Fibroblast of lung (primary cell): Measurements from ENCODE around the gene APPL2. TPM values are rescaled to one million over a fixed set of nuclear protein-coding genes. Genes with fewer than 3 reads are reported as not detected.

Experiments
- DNase-seq, 2 donors: peaks; one replicate each; pipeline versions ENCODE4 v3.0.0 to v3.0.0-alpha.2; 2010; ENCODE audit warnings: low read depth in 2 of 2
- H2AFZ ChIP-seq: 2 replicates; pipeline ENCODE4 v1.5.1; 2012; ENCODE audit warnings: low read length, control low read depth, inconsistent platforms
- H3K27ac ChIP-seq: 2 replicates; pipeline ENCODE4 v1.5.1; 2011; ENCODE audit warnings: low read length, control low read depth; ENCODE audit not compliant: insufficient read depth
- H3K27me3 ChIP-seq: 2 replicates; pipeline ENCODE4 v1.5.1; 2011; ENCODE audit warnings: mild to moderate bottlenecking, low read length; ENCODE audit not compliant: control insufficient read depth, insufficient read depth
- H3K36me3 ChIP-seq: 2 replicates; pipeline ENCODE4 v1.5.1; 2011; ENCODE audit warnings: low read length; ENCODE audit not compliant: control insufficient read depth, insufficient read depth
- H3K4me1 ChIP-seq: 2 replicates; pipeline ENCODE4 v1.5.1; 2011; ENCODE audit warnings: low read length; ENCODE audit not compliant: control insufficient read depth, insufficient read depth; ENCODE audit errors: extremely low read depth
- H3K4me2 ChIP-seq: 2 replicates; pipeline ENCODE4 v1.5.1; 2011; ENCODE audit warnings: low read length, control low read depth; ENCODE audit not compliant: insufficient read depth; ENCODE audit errors: extremely low read depth
- H3K4me3 ChIP-seq, 4 experiments: fragments of 200-600 bp in 1 of 4; sonication (generic) in 1 of 4; replicated peaks in 1 of 4; 2 replicates each; pipeline ENCODE4 v1.5.1; 2011 to 2016; ENCODE audit warnings: low read length in 4 of 4, low read depth in 3 of 4, mild to moderate bottlenecking in 3 of 4, control low read depth in 2 of 4, inconsistent platforms in 1 of 4, mixed read lengths in 1 of 4; ENCODE audit not compliant: insufficient read depth in 1 of 4; ENCODE audit errors: control extremely low read depth in 1 of 4
- H3K79me2 ChIP-seq: 2 replicates; pipeline ENCODE4 v1.5.1; 2012; ENCODE audit warnings: mild to moderate bottlenecking, low read length, inconsistent platforms; ENCODE audit not compliant: control insufficient read depth, insufficient read depth
- H3K9ac ChIP-seq: 2 replicates; pipeline ENCODE4 v1.5.1; 2011; ENCODE audit warnings: mild to moderate bottlenecking, low read length, control low read depth; ENCODE audit not compliant: insufficient read depth
- H3K9me3 ChIP-seq: 2 replicates; pipeline ENCODE4 v1.5.1; 2012; ENCODE audit warnings: low read depth, low read length; ENCODE audit not compliant: control insufficient read depth, insufficient read depth
- H4K20me1 ChIP-seq: 2 replicates; pipeline ENCODE4 v1.5.1; 2011; ENCODE audit warnings: low read length; ENCODE audit not compliant: control insufficient read depth, insufficient read depth; ENCODE audit errors: extremely low read depth
- EZH2 ChIP-seq: IDR thresholded peaks from 2 replicates; pipeline ENCODE4 v1.5.1; 2012; ENCODE audit warnings: low read length, control low read depth, mild to moderate bottlenecking; ENCODE audit errors: missing control alignments
- polyA plus RNA-seq, 2 donors: library from polyadenylated mRNA; depleted of rRNA in 1 of 2; stranded (reverse) in 1 of 2; unstranded in 1 of 2; fragments of >200 nt; gene quantifications; 2 replicates each; pipeline ENCODE4 v1.2.1, GENCODE V29; 2011 to 2012; ENCODE audit warnings: missing spikeins in 1 of 2
- total RNA-seq: library from RNA; depleted of rRNA; stranded (reverse); fragments of >200 nt; gene quantifications from 2 replicates; pipeline ENCODE4 v1.2.1, GENCODE V29; 2014
- TF ChIP-seq, protein P1 (sequence below), 2 donors: IDR thresholded peaks in 1 of 2; conservative IDR thresholded peaks in 1 of 2; 1 replicate in 1 of 2; 2 replicates in 1 of 2; pipeline ENCODE4 v1.5.1; 2011 to 2012; ENCODE audit warnings: low read length in 2 of 2, control low read depth in 1 of 2, inconsistent platforms in 1 of 2, low read depth in 1 of 2, mild to moderate bottlenecking in 1 of 2

Gene APPL2
- total and polyA plus RNA-seq, 2 donors (not counting 1 experiment from before 2014, with no cell fraction given) = 53.8 to 68.0 TPM

DNA sequence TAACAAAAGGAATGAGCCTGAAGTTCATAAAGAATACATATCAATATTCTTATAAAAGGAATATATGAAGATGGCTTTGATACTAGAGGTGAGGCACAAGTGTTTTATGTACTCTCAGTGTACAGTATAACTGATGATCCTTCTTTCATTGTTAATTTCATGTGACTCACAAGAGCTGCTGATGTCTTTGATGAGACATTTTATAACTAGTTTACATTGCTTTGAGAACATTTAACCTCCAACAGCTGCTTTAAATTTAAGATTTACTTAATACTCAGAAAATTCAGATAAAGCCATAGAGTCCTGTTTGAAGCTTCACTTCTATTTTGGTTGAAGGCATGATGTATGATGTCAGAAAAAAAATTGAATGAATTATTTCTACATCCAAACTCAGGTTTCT is 68.6 kb downstream of the APPL2 start:
- Histone ChIP-seq H3K4me1 (no peaks in the 10 kb centered on the region), H4K20me1 (no peaks in the 10 kb centered on the region), H2AFZ (no peak overlapping the region), H3K9ac (no peak overlapping the region), H3K36me3 (peaks cover 4% of the 10 kb centered on the region), H3K27ac (no peak overlapping the region), H3K27me3 (no peaks in the 10 kb centered on the region), H3K79me2 (no peaks in the 10 kb centered on the region), H3K4me3 (no peak overlapping the region), H3K9me3 (no peaks in the 10 kb centered on the region), H3K4me2 (no peak overlapping the region)
- TF ChIP-seq, protein P1, sequence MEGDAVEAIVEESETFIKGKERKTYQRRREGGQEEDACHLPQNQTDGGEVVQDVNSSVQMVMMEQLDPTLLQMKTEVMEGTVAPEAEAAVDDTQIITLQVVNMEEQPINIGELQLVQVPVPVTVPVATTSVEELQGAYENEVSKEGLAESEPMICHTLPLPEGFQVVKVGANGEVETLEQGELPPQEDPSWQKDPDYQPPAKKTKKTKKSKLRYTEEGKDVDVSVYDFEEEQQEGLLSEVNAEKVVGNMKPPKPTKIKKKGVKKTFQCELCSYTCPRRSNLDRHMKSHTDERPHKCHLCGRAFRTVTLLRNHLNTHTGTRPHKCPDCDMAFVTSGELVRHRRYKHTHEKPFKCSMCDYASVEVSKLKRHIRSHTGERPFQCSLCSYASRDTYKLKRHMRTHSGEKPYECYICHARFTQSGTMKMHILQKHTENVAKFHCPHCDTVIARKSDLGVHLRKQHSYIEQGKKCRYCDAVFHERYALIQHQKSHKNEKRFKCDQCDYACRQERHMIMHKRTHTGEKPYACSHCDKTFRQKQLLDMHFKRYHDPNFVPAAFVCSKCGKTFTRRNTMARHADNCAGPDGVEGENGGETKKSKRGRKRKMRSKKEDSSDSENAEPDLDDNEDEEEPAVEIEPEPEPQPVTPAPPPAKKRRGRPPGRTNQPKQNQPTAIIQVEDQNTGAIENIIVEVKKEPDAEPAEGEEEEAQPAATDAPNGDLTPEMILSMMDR (conservative IDR thresholded peaks at IDR 0.05 in 1 of 2, IDR thresholded peaks at IDR 0.05 in 1 of 2; ENCODE audit: low read depth in 1 of 2, low read length in 2 of 2) = no peak
- no peak for TF ChIP-seq EZH2
- peak in 1 of 2 donors; percentile 14 for DNase-seq

DNA sequence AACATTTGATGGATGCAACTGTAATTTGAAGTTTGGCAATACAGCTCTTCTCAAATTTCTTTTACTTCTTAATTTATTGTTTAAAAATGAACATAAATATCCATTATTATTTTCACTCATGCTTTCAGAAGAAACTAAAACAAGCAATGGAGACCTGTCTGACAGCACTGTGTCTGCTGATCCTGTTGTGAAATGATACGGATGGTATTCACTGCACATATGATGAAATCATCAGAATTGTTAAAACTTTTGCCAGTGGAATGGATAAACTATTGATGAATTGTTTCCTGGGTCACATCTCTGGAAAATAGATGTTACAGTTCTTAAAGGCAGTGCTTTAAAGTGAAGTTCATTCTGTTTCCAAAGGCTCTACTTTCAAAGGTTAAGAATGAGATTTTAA is 69.2 kb downstream of the APPL2 start:
- Histone ChIP-seq H2AFZ (no peak overlapping the region), H3K36me3 (peaks cover 4% of the 10 kb centered on the region), H3K9me3 (no peaks in the 10 kb centered on the region), H3K4me1 (no peaks in the 10 kb centered on the region), H4K20me1 (no peaks in the 10 kb centered on the region), H3K4me2 (no peak overlapping the region), H3K4me3 (no peak overlapping the region), H3K27me3 (no peaks in the 10 kb centered on the region), H3K27ac (no peak overlapping the region), H3K79me2 (no peaks in the 10 kb centered on the region), H3K9ac (no peak overlapping the region)
- TF ChIP-seq, protein P1 (conservative IDR thresholded peaks at IDR 0.05 in 1 of 2, IDR thresholded peaks at IDR 0.05 in 1 of 2; ENCODE audit: low read depth in 1 of 2, low read length in 2 of 2) = no peak
- TF ChIP-seq EZH2 = no peak
- DNase-seq = peak in 1 of 2 donors; percentile 42

- no peaks in the 10 kb centered on the region for H3K27me3 ChIP-seq
- no peaks in the 10 kb centered on the region for H3K4me1 ChIP-seq
- TF ChIP-seq, protein P1 (conservative IDR thresholded peaks at IDR 0.05 in 1 of 2, IDR thresholded peaks at IDR 0.05 in 1 of 2; ENCODE audit: low read depth in 1 of 2, low read length in 2 of 2) = no peak
- TF ChIP-seq EZH2 = no peak
- peaks cover 4% of the 10 kb centered on the region for H3K36me3 ChIP-seq
- H3K9ac ChIP-seq = no peak overlapping the region
- no peak overlapping the region for H3K4me3 ChIP-seq
- H4K20me1 ChIP-seq = no peaks in the 10 kb centered on the region
- H3K9me3 ChIP-seq = no peaks in the 10 kb centered on the region
- H3K27ac ChIP-seq = no peak overlapping the region
- H3K4me2 ChIP-seq = no peak overlapping the region
- DNase-seq = peak in 1 of 2 donors; percentile 39
- H2AFZ ChIP-seq = no peak overlapping the region
- no peaks in the 10 kb centered on the region for H3K79me2 ChIP-seq
These were observed 71.9 kb downstream of the APPL2 start for GRCh38 chr12:105164068-105164467.
